Memory B cell (primary cell): ENCODE results near the gene FAM161B.
"Not testable (repeated sequence)": the region's sequence is repeated elsewhere in the genome, so short reads cannot be mapped to it uniquely, and the experiment has no call there.

Experiments used
- ATAC-seq: fragments of 150-1000 bp; cut with Tn5 transposase; 2 replicates; pipeline ENCODE4 v1.10.0; 2021; ENCODE audit warnings: low read depth, mild to moderate bottlenecking, moderate library complexity
- DNase-seq, 2 donors: peaks; one replicate each; pipeline ENCODE4 v3.0.0; 2022; ENCODE audit warnings: low spot score in 2 of 2
- H3K27ac Mint-ChIP-seq: one replicate; pipeline ENCODE4 v1.8.0; 2022; ENCODE audit warnings: mild to moderate bottlenecking, moderate library complexity, mixed read lengths
- H3K27me3 Mint-ChIP-seq: one replicate; pipeline ENCODE4 v1.8.0; 2022; ENCODE audit warnings: mixed read lengths
- H3K36me3 Mint-ChIP-seq: one replicate; pipeline ENCODE4 v1.8.0; 2022; ENCODE audit warnings: mild to moderate bottlenecking, mixed read lengths
- H3K4me1 Mint-ChIP-seq: one replicate; pipeline ENCODE4 v1.8.0; 2022; ENCODE audit warnings: mixed read lengths
- H3K4me3 Mint-ChIP-seq: one replicate; pipeline ENCODE4 v1.8.0; 2022; ENCODE audit warnings: mild to moderate bottlenecking, moderate library complexity, mixed read lengths
- H3K9me3 Mint-ChIP-seq: one replicate; pipeline ENCODE4 v1.8.0; 2022; ENCODE audit warnings: mixed read lengths

FAM161B gene

GRCh38 chr14:73968885-73969284, 19.0 kb upstream of the FAM161B start:
- Mint-ChIP-seq H3K27me3 (no peaks in the 10 kb centered on the region), H3K9me3 (no peaks in the 10 kb centered on the region), H3K4me1 (no peaks in the 10 kb centered on the region), H3K36me3 (peaks cover 18% of the 10 kb centered on the region), H3K27ac (no peak overlapping the region), H3K4me3 (no peak overlapping the region)
- no peak for ATAC-seq
- DNase-seq = no peak

GRCh38 chr14:73965216-73965615, 15.3 kb upstream of the FAM161B start:
- Mint-ChIP-seq H3K36me3 (peaks cover 30% of the 10 kb centered on the region), H3K9me3 (no peaks in the 10 kb centered on the region), H3K4me3 (no peak overlapping the region), H3K27me3 (no peaks in the 10 kb centered on the region), H3K27ac (no peak overlapping the region), H3K4me1 (no peaks in the 10 kb centered on the region)
- DNase-seq = no peak
- no peak for ATAC-seq

DNA sequence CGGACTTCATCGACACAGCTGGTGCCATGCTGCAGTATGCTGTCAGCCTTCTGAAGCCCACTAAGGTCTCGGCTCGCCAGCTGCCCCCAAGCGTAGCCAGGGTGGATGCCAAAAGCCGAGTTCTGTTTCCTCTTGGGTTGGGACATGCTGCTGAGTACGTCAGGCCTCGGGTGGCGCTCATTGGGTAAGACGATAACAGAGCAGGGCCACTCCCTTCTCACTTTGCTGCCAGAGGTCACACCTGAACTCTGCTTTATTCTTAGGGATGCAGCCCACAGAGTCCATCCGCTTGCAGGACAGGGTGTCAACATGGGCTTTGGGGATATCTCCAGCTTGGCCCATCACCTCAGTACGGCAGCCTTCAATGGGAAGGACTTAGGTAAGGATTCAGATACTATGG, 11.3 kb upstream of the FAM161B start:
- Mint-ChIP-seq H3K27me3 (no peaks in the 10 kb centered on the region), H3K4me1 (no peaks in the 10 kb centered on the region), H3K9me3 (no peaks in the 10 kb centered on the region), H3K36me3 (peaks cover 28% of the 10 kb centered on the region), H3K27ac (no peak overlapping the region), H3K4me3 (no peak overlapping the region)
- ATAC-seq (no peak), DNase-seq (no peak)

DNA sequence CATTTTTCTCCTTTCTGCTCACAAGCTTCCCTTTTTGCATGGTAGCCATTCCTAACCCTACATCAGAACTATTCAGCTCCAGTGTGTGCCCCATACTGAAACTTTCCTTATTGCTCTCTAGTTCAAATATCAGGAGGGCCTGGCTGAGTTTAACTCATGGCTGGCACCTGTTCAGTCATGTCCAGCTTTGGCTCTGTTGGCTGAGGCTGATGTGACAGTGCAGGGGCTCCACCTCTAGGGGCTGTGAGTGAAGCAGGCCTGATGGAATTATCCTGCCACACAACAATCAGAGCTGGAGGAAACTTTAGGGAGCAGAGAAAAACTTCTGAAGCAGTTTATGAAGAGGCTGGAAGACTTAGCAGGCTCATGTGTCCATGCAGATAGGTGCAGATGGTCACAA, 8.7 kb upstream of the FAM161B start:
- no peaks in the 10 kb centered on the region for H3K4me1 Mint-ChIP-seq
- no peaks in the 10 kb centered on the region for H3K9me3 Mint-ChIP-seq
- H3K4me3 Mint-ChIP-seq = no peak overlapping the region
- H3K27ac Mint-ChIP-seq = no peak overlapping the region
- H3K36me3 Mint-ChIP-seq = peaks cover 31% of the 10 kb centered on the region
- no peak for ATAC-seq
- H3K27me3 Mint-ChIP-seq = no peaks in the 10 kb centered on the region
- no peak for DNase-seq

- Mint-ChIP-seq H3K4me3 (no peak overlapping the region), H3K9me3 (no peaks in the 10 kb centered on the region), H3K36me3 (peaks cover 20% of the 10 kb centered on the region), H3K4me1 (peaks cover 6% of the 10 kb centered on the region), H3K27me3 (no peaks in the 10 kb centered on the region), H3K27ac (no peak overlapping the region)
- ATAC-seq (no peak), DNase-seq (no peak)
Measured at GRCh38 chr14:73955674-73956073, 5.8 kb upstream of the FAM161B start.

- Mint-ChIP-seq H3K4me1 (peaks cover 13% of the 10 kb centered on the region), H3K9me3 (no peaks in the 10 kb centered on the region), H3K27me3 (no peaks in the 10 kb centered on the region), H3K4me3 (no peak overlapping the region), H3K27ac (peak overlapping the region; percentile 4), H3K36me3 (peaks cover 13% of the 10 kb centered on the region)
- ATAC-seq (no peak), DNase-seq (no peak)
Measured at GRCh38 chr14:73953731-73954130, 3.8 kb upstream of the FAM161B start.

- no peaks in the 10 kb centered on the region for H3K27me3 Mint-ChIP-seq
- H3K36me3 Mint-ChIP-seq = peaks cover 16% of the 10 kb centered on the region
Measured at GRCh38 chr14:73945159-73945670, 4.7 kb downstream of the FAM161B start.

GRCh38 chr14:73944432-73945158, 5.3 kb downstream of the FAM161B start:
- H3K36me3 Mint-ChIP-seq = peaks cover 16% of the 10 kb centered on the region
- DNase-seq (no peak), ATAC-seq (no peak)
- H3K4me3 Mint-ChIP-seq = no peak overlapping the region
- peaks cover under 1% of the 10 kb centered on the region for H3K4me1 Mint-ChIP-seq
- no peak overlapping the region for H3K27ac Mint-ChIP-seq
- H3K27me3 Mint-ChIP-seq = no peaks in the 10 kb centered on the region
- no peaks in the 10 kb centered on the region for H3K9me3 Mint-ChIP-seq

More at GRCh38 chr14:73945159-73945670, 4.7 kb downstream of the FAM161B start:
- Mint-ChIP-seq H3K27ac (no peak overlapping the region), H3K4me1 (peaks cover 4% of the 10 kb centered on the region), H3K9me3 (no peaks in the 10 kb centered on the region), H3K4me3 (no peak overlapping the region)
- ATAC-seq = no peak
- DNase-seq = no peak

- no peaks in the 10 kb centered on the region for H3K9me3 Mint-ChIP-seq
- no peaks in the 10 kb centered on the region for H3K4me1 Mint-ChIP-seq
- peaks cover 16% of the 10 kb centered on the region for H3K36me3 Mint-ChIP-seq
- H3K27ac Mint-ChIP-seq = peak overlapping the region; percentile 6
- ATAC-seq (no peak), DNase-seq (no peak)
- H3K27me3 Mint-ChIP-seq = no peaks in the 10 kb centered on the region
- no peak overlapping the region for H3K4me3 Mint-ChIP-seq
Measured at GRCh38 chr14:73943083-73943482, 6.8 kb downstream of the FAM161B start.

DNA sequence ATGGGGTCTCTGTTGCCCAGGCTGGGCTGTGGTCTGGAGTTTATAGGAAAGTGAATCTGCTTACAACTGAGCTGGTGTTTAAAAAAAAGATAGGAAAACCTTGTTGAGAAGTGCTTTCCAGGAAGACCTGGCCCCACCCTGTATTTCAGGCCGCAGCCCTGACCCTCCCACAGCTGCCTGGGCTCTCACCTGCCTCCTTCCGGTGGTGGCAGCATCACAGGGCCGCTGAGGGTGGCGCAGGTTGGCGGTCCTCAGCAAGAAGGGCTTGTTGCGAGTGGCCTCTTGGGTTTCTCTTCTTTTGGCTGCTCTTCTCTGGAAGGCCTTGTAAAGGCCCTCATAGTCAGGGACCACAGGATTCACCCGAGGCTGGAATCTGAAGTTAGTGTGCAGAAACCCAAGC, 7.7 kb downstream of the FAM161B start:
- H3K4me1 Mint-ChIP-seq = no peaks in the 10 kb centered on the region
- no peaks in the 10 kb centered on the region for H3K9me3 Mint-ChIP-seq
- H3K27me3 Mint-ChIP-seq = no peaks in the 10 kb centered on the region
- ATAC-seq (no peak), DNase-seq (no peak)
- no peak overlapping the region for H3K27ac Mint-ChIP-seq
- H3K36me3 Mint-ChIP-seq = peaks cover 16% of the 10 kb centered on the region
- no peak overlapping the region for H3K4me3 Mint-ChIP-seq

- DNase-seq (no peak), ATAC-seq (no peak)
- Mint-ChIP-seq H3K9me3 (no peaks in the 10 kb centered on the region), H3K27me3 (no peaks in the 10 kb centered on the region), H3K4me1 (no peaks in the 10 kb centered on the region), H3K27ac (no peak overlapping the region), H3K36me3 (peaks cover 16% of the 10 kb centered on the region), H3K4me3 (no peak overlapping the region)
Measured at GRCh38 chr14:73937012-73937411, 12.9 kb downstream of the FAM161B start.

DNA sequence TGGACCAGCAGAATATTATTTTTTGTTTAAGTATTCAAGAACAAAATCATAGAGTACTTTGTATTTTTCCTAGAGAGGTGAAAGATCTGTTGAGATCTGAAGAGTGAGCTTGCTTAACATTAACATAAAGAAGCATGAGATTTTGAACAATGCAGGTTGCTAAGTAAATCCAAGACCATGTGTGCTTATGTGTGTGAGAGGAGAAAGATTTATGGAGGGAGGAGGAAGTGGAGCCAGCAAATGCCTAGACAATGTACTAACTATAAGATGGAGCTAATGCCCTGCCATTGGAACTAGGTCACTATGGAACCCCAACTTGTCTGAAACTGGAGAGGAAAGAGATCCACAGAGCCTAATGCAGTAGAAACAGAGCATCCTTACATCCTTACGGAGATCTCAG, 13.3 kb downstream of the FAM161B start:
- no peak overlapping the region for H3K27ac Mint-ChIP-seq
- H3K4me3 Mint-ChIP-seq = no peak overlapping the region
- DNase-seq (no peak), ATAC-seq (no peak)
- peaks cover 16% of the 10 kb centered on the region for H3K36me3 Mint-ChIP-seq
- H3K27me3 Mint-ChIP-seq = no peaks in the 10 kb centered on the region
- no peaks in the 10 kb centered on the region for H3K4me1 Mint-ChIP-seq
- no peaks in the 10 kb centered on the region for H3K9me3 Mint-ChIP-seq

DNA sequence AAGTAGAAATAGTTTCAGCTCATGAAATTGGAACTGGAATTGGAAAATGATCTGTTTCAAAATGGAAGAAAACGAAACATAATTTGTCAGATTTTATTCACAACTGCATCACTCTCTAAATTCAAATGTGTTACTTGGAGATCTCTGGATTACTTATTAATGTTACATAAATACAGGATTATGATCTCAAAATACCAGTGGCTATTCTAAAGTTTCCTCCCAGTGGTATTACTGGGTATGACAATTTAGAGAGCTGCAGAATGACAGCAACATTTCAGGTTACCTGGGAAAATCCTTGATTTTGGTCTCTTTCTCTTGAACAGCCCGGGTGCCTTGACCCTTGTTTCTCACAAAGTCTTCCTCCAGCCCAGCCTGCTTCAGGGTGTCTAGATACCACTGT, 14.2 kb downstream of the FAM161B start:
- Mint-ChIP-seq H3K27ac (no peak overlapping the region), H3K27me3 (no peaks in the 10 kb centered on the region), H3K4me1 (no peaks in the 10 kb centered on the region), H3K9me3 (no peaks in the 10 kb centered on the region), H3K36me3 (peaks cover 20% of the 10 kb centered on the region), H3K4me3 (no peak overlapping the region)
- ATAC-seq (no peak), DNase-seq (no peak)

DNA sequence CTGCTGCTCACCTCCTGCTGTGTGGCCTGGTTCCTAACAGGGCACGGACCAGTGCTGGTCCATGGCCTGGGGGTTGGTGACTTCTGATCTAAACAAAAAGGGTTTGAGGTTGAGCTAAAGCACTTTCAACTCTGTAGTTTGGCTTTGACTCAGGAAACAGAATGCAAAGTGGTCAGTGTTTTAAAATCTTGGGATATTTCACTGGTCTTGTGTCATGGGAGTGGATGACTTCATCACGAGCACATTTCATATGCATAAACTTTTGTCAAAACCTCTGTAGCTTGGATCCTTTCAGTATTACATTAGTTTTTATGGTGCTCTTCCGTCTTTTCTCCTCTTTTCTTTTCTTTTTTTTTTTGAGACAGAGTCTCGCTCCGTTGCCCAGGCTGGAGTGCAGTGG, 25.6 kb downstream of the FAM161B start:
- Mint-ChIP-seq H3K27ac (no peak overlapping the region), H3K27me3 (no peaks in the 10 kb centered on the region), H3K36me3 (peaks cover 34% of the 10 kb centered on the region), H3K4me1 (no peaks in the 10 kb centered on the region), H3K4me3 (no peak overlapping the region), H3K9me3 (no peaks in the 10 kb centered on the region)
- no peak for DNase-seq
- no peak for ATAC-seq

DNA sequence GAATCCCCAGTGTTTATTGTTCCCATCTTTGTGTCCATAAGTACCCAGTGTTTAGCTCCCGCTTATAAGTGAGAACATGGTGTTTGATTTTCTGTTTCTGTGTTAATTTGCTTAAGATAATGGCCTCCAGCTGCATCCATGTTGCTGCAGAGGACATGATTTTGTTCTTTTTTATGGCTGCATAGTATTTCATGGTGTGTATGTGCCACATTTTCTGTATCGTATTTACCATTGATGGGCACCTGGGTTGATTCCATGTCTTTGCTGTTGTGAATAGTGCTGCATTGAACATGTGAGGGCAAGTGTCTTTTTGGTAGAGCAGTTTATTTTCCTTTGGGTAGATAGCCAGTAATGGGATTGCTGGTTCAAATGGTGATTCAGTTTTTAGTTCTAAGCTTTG, 30.4 kb downstream of the FAM161B start:
- DNase-seq, H3K27me3 Mint-ChIP-seq, H3K27ac Mint-ChIP-seq, H3K4me3 Mint-ChIP-seq, H3K4me1 Mint-ChIP-seq, ATAC-seq, H3K9me3 Mint-ChIP-seq: not testable (repeated sequence)
- H3K36me3 Mint-ChIP-seq = peaks cover 23% of the 10 kb centered on the region
